Jurkat, Clone E6-1 (cell line): ENCODE data around the gene PDZD2.

Source experiments
- DNase-seq: peaks from one replicate; pipeline ENCODE4 v3.0.0-alpha.2; 2011; ENCODE audit warnings: low read depth, low spot score
- H3K4me3 ChIP-seq: 2 replicates; pipeline ENCODE4 v1.5.1; 2011; ENCODE audit warnings: mild to moderate bottlenecking, low read length, control low read depth, moderate library complexity

The PDZD2 gene

GRCh38 chr5:32123058-32123805 lies 484.3 kb downstream of the PDZD2 start:
- no peak overlapping the region for H3K4me3 ChIP-seq
- DNase-seq = no peak

- no peak overlapping the region for H3K4me3 ChIP-seq
- DNase-seq = no peak
Observed at GRCh38 chr5:32123889-32124676, 485.2 kb downstream of the PDZD2 start.

- no peak overlapping the region for H3K4me3 ChIP-seq
- DNase-seq = no peak
Observed at GRCh38 chr5:32126691-32127090, 487.8 kb downstream of the PDZD2 start.

- DNase-seq = no peak
- no peak overlapping the region for H3K4me3 ChIP-seq
Observed at GRCh38 chr5:32127711-32128110, 488.8 kb downstream of the PDZD2 start.

GRCh38 chr5:32129074-32129598 lies 490.2 kb downstream of the PDZD2 start:
- H3K4me3 ChIP-seq = no peak overlapping the region
- DNase-seq = no peak

- DNase-seq = no peak
- no peak overlapping the region for H3K4me3 ChIP-seq
Observed at GRCh38 chr5:32130865-32131264, 491.9 kb downstream of the PDZD2 start.

- H3K4me3 ChIP-seq = no peak overlapping the region
- no peak for DNase-seq
Observed at GRCh38 chr5:32131604-32132003, 492.7 kb downstream of the PDZD2 start.

- DNase-seq = no peak
- no peak overlapping the region for H3K4me3 ChIP-seq
Observed at GRCh38 chr5:32132757-32133156, 493.8 kb downstream of the PDZD2 start.

- peak; percentile 10 for DNase-seq
- H3K4me3 ChIP-seq = no peak overlapping the region
Observed at GRCh38 chr5:32135086-32135485, 496.2 kb downstream of the PDZD2 start.

GRCh38 chr5:32136342-32136741 lies 497.4 kb downstream of the PDZD2 start:
- H3K4me3 ChIP-seq = no peak overlapping the region
- DNase-seq = no peak

GRCh38 chr5:32138839-32139493 lies 500.0 kb downstream of the PDZD2 start:
- no peak for DNase-seq
- H3K4me3 ChIP-seq = no peak overlapping the region

GRCh38 chr5:32143617-32144377 lies 504.9 kb downstream of the PDZD2 start:
- DNase-seq = no peak

GRCh38 chr5:32144378-32145207 lies 505.7 kb downstream of the PDZD2 start:
- DNase-seq = no peak

More at GRCh38 chr5:32143617-32144377, 504.9 kb downstream of the PDZD2 start:
- H3K4me3 ChIP-seq = no peak overlapping the region

GRCh38 chr5:32145378-32145777 lies 506.4 kb downstream of the PDZD2 start:
- no peak for DNase-seq

More at GRCh38 chr5:32144378-32145207, 505.7 kb downstream of the PDZD2 start:
- H3K4me3 ChIP-seq = no peak overlapping the region

GRCh38 chr5:32147236-32147635 lies 508.3 kb downstream of the PDZD2 start:
- no peak for DNase-seq
- no peak overlapping the region for H3K4me3 ChIP-seq

More at GRCh38 chr5:32145378-32145777, 506.4 kb downstream of the PDZD2 start:
- no peak overlapping the region for H3K4me3 ChIP-seq

GRCh38 chr5:32147959-32148358 lies 509.0 kb downstream of the PDZD2 start:
- DNase-seq = no peak
- H3K4me3 ChIP-seq = no peak overlapping the region

- no peak for DNase-seq
- no peak overlapping the region for H3K4me3 ChIP-seq
Observed at GRCh38 chr5:32150366-32150765, 511.4 kb downstream of the PDZD2 start.

- H3K4me3 ChIP-seq = no peak overlapping the region
- DNase-seq = no peak
Observed at GRCh38 chr5:32151198-32151597, 512.3 kb downstream of the PDZD2 start.
